Activated naive CD4-positive, alpha-beta T cell treated with Interleukin-2 at 50 U/mL for 16 hours (primary cell): ENCODE data around the gene CD40.

Experiments
- DNase-seq: peaks from one replicate; pipeline ENCODE4 v3.0.0-alpha.2; 2020

Gene CD40

GRCh38 chr20:46175127-46175494 is 57.0 kb downstream of the CD40 start:
- no peak for DNase-seq

GRCh38 chr20:46176739-46177378 is 58.7 kb downstream of the CD40 start:
- DNase-seq: no peak

DNA sequence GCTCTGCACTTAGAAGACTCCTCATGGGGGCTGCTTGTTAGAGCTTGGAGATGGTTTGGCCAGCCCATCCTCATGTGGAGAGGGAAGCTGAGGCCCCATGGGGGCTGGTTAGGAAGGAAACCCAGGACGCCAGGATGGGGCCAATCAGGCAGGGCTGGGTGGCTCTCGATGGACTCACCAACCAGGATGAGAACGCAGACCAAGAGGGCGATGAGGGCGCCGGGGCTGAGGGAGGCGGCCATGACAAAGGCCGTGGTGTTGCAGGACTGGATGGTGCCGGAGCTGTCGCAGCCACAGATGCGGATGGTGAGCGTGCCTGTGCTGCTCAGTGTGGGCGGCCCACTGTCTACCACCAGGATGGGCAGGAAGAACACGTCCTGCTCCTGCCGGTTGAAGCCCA is 59.7 kb downstream of the CD40 start:
- no peak for DNase-seq

DNA sequence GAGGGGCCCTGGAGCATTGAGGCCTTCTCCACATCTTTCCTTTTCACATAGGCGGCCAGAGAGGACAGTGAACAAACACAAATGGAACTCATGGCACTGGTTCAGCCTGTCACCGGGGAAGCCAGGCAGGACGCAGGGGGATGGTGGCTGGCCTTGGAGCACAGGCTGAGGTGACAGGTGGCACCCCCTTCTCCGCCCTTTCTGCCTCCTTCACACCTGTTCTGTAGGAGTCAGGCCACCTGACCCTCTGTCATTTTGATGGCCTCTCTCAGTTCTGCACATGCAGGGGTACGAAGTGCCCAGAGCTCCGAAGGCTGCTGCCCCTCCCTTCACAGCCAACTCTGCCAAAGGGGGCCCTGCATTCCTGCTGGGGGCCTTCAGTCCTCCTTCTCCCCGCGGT is 60.8 kb downstream of the CD40 start:
- DNase-seq: no peak
